Stomach (tissue), 9 donors: ENCODE measurements around the gene NPB. TPM values are rescaled to one million over a fixed set of nuclear protein-coding genes. Genes with fewer than 3 reads are reported as not detected.

Experiments used
- DNase-seq, 2 donors: peaks; one replicate each; pipeline versions ENCODE4 v3.0.0 to v3.0.0-alpha.2; 2013 to 2019
- H3K27ac ChIP-seq, 5 donors: fragments of 200-600 bp in 4 of 5; sonication (generic) in 4 of 5; one replicate each; pipeline ENCODE4 v1.5.1; 2013 to 2019; ENCODE audit warnings: mild to moderate bottlenecking in 1 of 5, moderate library complexity in 1 of 5
- H3K27me3 ChIP-seq, 3 donors: fragments of 200-600 bp; sonication (generic); one replicate each; pipeline ENCODE4 v1.5.1; 2017 to 2019; ENCODE audit warnings: mixed run types in 1 of 3
- H3K36me3 ChIP-seq, 4 donors: fragments of 200-600 bp; sonication (generic); 1 replicate in 3 of 4; 2 replicates in 1 of 4; pipeline ENCODE4 v1.5.1; 2016 to 2019
- H3K4me1 ChIP-seq, 4 donors: fragments of 200-600 bp; sonication (generic); one replicate each; pipeline ENCODE4 v1.5.1; 2016 to 2019
- H3K4me3 ChIP-seq, 4 donors: fragments of 200-600 bp; sonication (generic) in 3 of 4; one replicate each; pipeline ENCODE4 v1.5.1; 2016 to 2019; ENCODE audit warnings: mild to moderate bottlenecking in 1 of 4
- H3K9me3 ChIP-seq, 4 donors: fragments of 200-600 bp; sonication (generic); one replicate each; pipeline ENCODE4 v1.5.1; 2016 to 2019
- CTCF ChIP-seq, 7 experiments: fragments of 450-650 bp in 4 of 7; fragments of 200-600 bp in 3 of 7; sonication (generic) in 3 of 7; IDR thresholded peaks; one replicate each; pipeline ENCODE4 v1.5.1; 2016 to 2019; ENCODE audit warnings: antibody characterized with exemption in 7 of 7, control low read depth in 2 of 7, mild to moderate bottlenecking in 1 of 7
- EP300 ChIP-seq: sonication (generic); formaldehyde crosslinking; IDR thresholded peaks from one replicate; pipeline ENCODE4 v1.6.1; 2017; ENCODE audit warnings: antibody characterized with exemption
- POLR2A ChIP-seq, 4 donors: fragments of 450-650 bp; IDR thresholded peaks; one replicate each; pipeline ENCODE4 v1.6.1; 2016; ENCODE audit warnings: antibody characterized with exemption in 4 of 4, control low read depth in 2 of 4, mild to moderate bottlenecking in 1 of 4, moderate library complexity in 1 of 4
- POLR2AphosphoS5 ChIP-seq, 3 donors: sonication (generic); formaldehyde crosslinking; IDR thresholded peaks; one replicate each; pipeline ENCODE4 v1.6.1; 2016; ENCODE audit warnings: antibody characterized with exemption in 3 of 3
- WGBS, 5 donors: extraction: QIAGEN DNeasy Blood & Tissue Kit in 3 of 5; methylation state at CpG; one replicate each; pipeline versions ENCODE4 v1.1.5 to v1.1.7; 2013 to 2018; 5-methylcytosine and 5-hydroxymethylcytosine counted together
- intact Hi-C: fragments of 100-400 bp; cut with DNase I; formaldehyde crosslinking; loops from one replicate; pipeline ENCODE4 v1.15.1; 2023; ENCODE audit warnings: low total_unique reads
- polyA plus RNA-seq, 3 donors: library from polyadenylated mRNA; stranded (reverse); fragments of 200-250 nt; gene quantifications; one replicate each; pipeline ENCODE4 v1.2.3, GENCODE V29; 2013
- total RNA-seq, 5 donors: library from RNA; depleted of rRNA; stranded (reverse); fragments of >200 nt; gene quantifications; one replicate each; pipeline versions ENCODE4 v1.1.0 to v1.2.3, GENCODE V29; 2014 to 2016
- donor health status: healthy with polysubstance abuse.
- donor health status: Bipolar disorder and iron deficiency.
- donor health status: healthy.

The NPB gene
- total and polyA plus RNA-seq, 8 donors, result 0.83 to 2.0 (median 1.2) TPM; not detected in 4

DNA sequence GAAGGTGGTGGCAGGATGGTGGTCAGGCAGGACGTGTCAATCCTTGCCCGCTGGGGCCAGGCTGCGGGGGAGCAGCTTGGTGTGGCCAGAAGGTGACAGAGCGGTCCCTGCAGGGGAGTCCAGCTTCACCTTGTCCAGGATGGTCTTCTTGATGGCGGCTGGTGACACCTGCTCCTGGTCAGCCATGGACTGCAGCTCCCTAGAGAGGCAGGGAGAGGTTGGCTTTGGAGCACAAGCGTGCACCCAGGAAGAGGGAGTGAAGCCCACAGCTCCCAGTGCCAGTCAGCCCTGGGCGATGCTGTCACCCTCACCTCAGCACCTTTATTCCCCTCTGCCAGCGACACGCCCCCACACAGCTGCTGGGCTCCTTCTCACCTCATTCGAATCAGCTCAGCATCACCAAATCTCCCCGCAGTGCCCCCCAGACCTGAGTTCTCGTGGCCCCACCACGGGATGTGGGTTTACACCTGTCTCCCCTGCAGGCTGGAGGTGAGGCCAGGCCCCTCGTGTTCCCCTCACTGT is 31.2 kb downstream of the NPB start:
- WGBS, 5 donors, result 86 to 90% (median 88%) methylated on average over 5 to 14 of the region's 14 CpGs
- DNase-seq, result no peak
- Histone ChIP-seq H3K4me1 (peaks cover 17 to 43% (median 34%) of the 10 kb centered on the region in 4 donors), H3K9me3 (no peaks in the 10 kb centered on the region), H3K36me3 (peaks cover 0 to 8% (median 2%) of the 10 kb centered on the region in 4 donors), H3K4me3 (no peak overlapping the region), H3K27me3 (peaks cover 0 to 44% (median 6%) of the 10 kb centered on the region in 3 donors), H3K27ac (no peak overlapping the region)
- no peak for TF ChIP-seq POLR2A (IDR thresholded peaks at IDR 0.05)
- no peak for TF ChIP-seq EP300
- no peak for TF ChIP-seq POLR2AphosphoS5 (IDR thresholded peaks at IDR 0.05)
- intact Hi-C loops, result no loop called here

DNA sequence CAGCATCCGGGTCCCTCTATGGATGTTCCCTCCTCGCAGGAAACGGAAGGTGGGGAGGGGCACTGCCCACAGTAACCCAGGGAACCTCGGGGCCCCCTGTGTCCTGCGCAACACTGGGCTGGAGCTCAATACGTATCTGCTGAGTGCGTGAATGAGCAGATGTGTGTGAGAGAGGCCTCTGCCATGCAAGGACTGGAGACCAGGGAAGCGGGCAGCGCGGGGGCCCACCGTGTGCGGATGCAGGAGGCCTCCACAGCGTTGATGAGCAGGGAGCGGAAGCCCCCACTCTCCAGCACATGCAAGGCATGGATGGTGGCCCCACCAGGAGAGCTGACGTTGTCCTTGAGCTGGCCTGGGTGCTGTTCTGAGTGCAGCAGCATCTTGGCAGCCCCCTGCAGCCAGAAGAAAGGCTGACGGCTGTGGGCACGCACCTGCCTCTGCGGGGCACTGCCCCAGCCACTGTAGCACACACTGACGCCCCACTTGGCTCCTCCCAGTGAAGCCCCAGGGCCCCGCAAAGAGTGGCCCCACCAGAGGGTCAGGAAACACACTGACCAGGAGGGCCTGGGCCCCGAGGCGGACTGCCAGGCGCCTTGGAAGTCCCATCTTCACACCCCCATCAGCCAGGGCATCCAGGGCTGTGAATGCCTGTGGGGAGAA is 32.2 kb downstream of the NPB start:
- Histone ChIP-seq H3K36me3 (peaks cover 0 to 8% (median 2%) of the 10 kb centered on the region in 4 donors), H3K4me3 (no peak overlapping the region), H3K27me3 (peaks cover 0 to 38% (median 0%) of the 10 kb centered on the region in 3 donors), H3K27ac (no peak overlapping the region), H3K9me3 (no peaks in the 10 kb centered on the region), H3K4me1 (peaks cover 9 to 35% (median 25%) of the 10 kb centered on the region in 4 donors)
- WGBS, 5 donors, result 85 to 88% (median 87%) methylated on average over 18 to 23 of the region's 23 CpGs
- no peak for TF ChIP-seq EP300
- DNase-seq, result no peak
- intact Hi-C loops, result no loop called here

- H3K4me3 ChIP-seq, result no peak overlapping the region
- TF ChIP-seq CTCF (IDR thresholded peaks at IDR 0.05) (no peak), EP300 (no peak), POLR2AphosphoS5 (IDR thresholded peaks at IDR 0.05) (no peak), POLR2A (IDR thresholded peaks at IDR 0.05) (no peak)
- 91 to 94% (median 92%) methylated on average over 14 to 38 of the region's 38 CpGs for WGBS, 5 donors
These were observed 33.0 kb downstream of the NPB start for GRCh38 chr17:81934850-81935708.

GRCh38 chr17:81935709-81936084 is 33.7 kb downstream of the NPB start:
- peak overlapping the region in 1 of 4 donors; percentile 77 for H3K4me3 ChIP-seq
- no peak for DNase-seq
- 74 to 88% (median 81%) methylated on average over 4 to 6 of the region's 6 CpGs for whole genome bisulfite sequencing, 5 donors

More at GRCh38 chr17:81934850-81935708, 33.0 kb downstream of the NPB start:
- H3K36me3 ChIP-seq, result peaks cover 0 to 8% (median 2%) of the 10 kb centered on the region in 4 donors
- H3K9me3 ChIP-seq, result no peaks in the 10 kb centered on the region
- H3K27me3 ChIP-seq, result peaks cover 0 to 36% (median 0%) of the 10 kb centered on the region in 3 donors
- H3K27ac ChIP-seq, result no peak overlapping the region
- no peak for DNase-seq
- intact Hi-C loops, result no loop called here
- H3K4me1 ChIP-seq, result peaks cover 9 to 41% (median 25%) of the 10 kb centered on the region in 4 donors

More at GRCh38 chr17:81935709-81936084, 33.7 kb downstream of the NPB start:
- no peak for TF ChIP-seq CTCF (IDR thresholded peaks at IDR 0.05)
- no peak for TF ChIP-seq EP300
- TF ChIP-seq POLR2AphosphoS5 (IDR thresholded peaks at IDR 0.05), result no peak
- no peak for TF ChIP-seq POLR2A (IDR thresholded peaks at IDR 0.05)
- intact Hi-C loops, result no loop called here
- no peaks in the 10 kb centered on the region for H3K9me3 ChIP-seq
- peaks cover 0 to 8% (median 2%) of the 10 kb centered on the region in 4 donors for H3K36me3 ChIP-seq
- peaks cover 0 to 40% (median 0%) of the 10 kb centered on the region in 3 donors for H3K27me3 ChIP-seq
- H3K27ac ChIP-seq, result no peak overlapping the region
- peaks cover 9 to 45% (median 25%) of the 10 kb centered on the region in 4 donors for H3K4me1 ChIP-seq
